T-helper 2 cell (primary cell): Measurements from ENCODE around the gene BICDL2.
"Not testable (repeated sequence)": the region's sequence is repeated elsewhere in the genome, so short reads cannot be mapped to it uniquely, and the experiment has no call there.

Source experiments
- DNase-seq, 5 experiments: peaks; one replicate each; pipeline versions ENCODE4 v3.0.0 to v3.0.0-alpha.2; 2012 to 2022

Gene BICDL2

GRCh38 chr16:3065069-3065741, 28.5 kb upstream of the BICDL2 start, which contains the start of gene IL32:
Gene IL32 (plus strand): TSS chr16:3065640. CDS start chr16:3065812, 172 bp downstream.
- DNase-seq, result peak in 4 of 5 experiments; percentile 52 to 90 (median 60)

GRCh38 chr16:3063625-3064386, 27.1 kb upstream of the BICDL2 start:
- DNase-seq, result no peak

GRCh38 chr16:3062553-3062952, 25.8 kb upstream of the BICDL2 start:
- DNase-seq, result no peak

GRCh38 chr16:3060339-3061127, 23.8 kb upstream of the BICDL2 start:
- no peak for DNase-seq

- no peak for DNase-seq
These were observed 23.0 kb upstream of the BICDL2 start for GRCh38 chr16:3059723-3060242.

- DNase-seq, result peak; percentile 80 to 86 (median 81)
These were observed 22.4 kb upstream of the BICDL2 start for GRCh38 chr16:3059041-3059722.

- peak in 2 of 5 experiments; percentile 41 to 77 for DNase-seq
These were observed 21.6 kb upstream of the BICDL2 start for GRCh38 chr16:3058139-3059030.

GRCh38 chr16:3057181-3058138, 20.7 kb upstream of the BICDL2 start:
- peak in 1 of 5 experiments; percentile 73 for DNase-seq

- peak in 1 of 5 experiments; percentile 39 for DNase-seq
These were observed 19.8 kb upstream of the BICDL2 start for GRCh38 chr16:3056336-3057180.

GRCh38 chr16:3055734-3056115, 19.0 kb upstream of the BICDL2 start:
- DNase-seq, result not testable (repeated sequence)

GRCh38 chr16:3054965-3055733, 18.4 kb upstream of the BICDL2 start:
- peak in 1 of 5 experiments; percentile 89 for DNase-seq

GRCh38 chr16:3053330-3053710, 16.6 kb upstream of the BICDL2 start:
- peak in 1 of 5 experiments; percentile 58 for DNase-seq

- peak in 1 of 5 experiments; percentile 35 for DNase-seq
These were observed 16.0 kb upstream of the BICDL2 start for GRCh38 chr16:3052571-3053329.

GRCh38 chr16:3051494-3051893, 14.8 kb upstream of the BICDL2 start:
- DNase-seq, result no peak

GRCh38 chr16:3051009-3051408, 14.3 kb upstream of the BICDL2 start:
- peak in 1 of 5 experiments; percentile 74 for DNase-seq

- DNase-seq, result peak in 1 of 5 experiments; percentile 45
These were observed 13.7 kb upstream of the BICDL2 start for GRCh38 chr16:3050487-3050886.

GRCh38 chr16:3049921-3050481, 13.3 kb upstream of the BICDL2 start:
- no peak for DNase-seq
